Neural cell (in vitro differentiated cells): ENCODE measurements around the gene FASTKD1. TPM values are rescaled to one million over a fixed set of nuclear protein-coding genes. Genes with fewer than 3 reads are reported as not detected.

Source experiments
- H2AFZ ChIP-seq: fragments of 200-600, 300-800 bp; sonication (generic), shearing (Covaris generic); 2 replicates; pipeline ENCODE4 v1.6.0; 2014; ENCODE audit warnings: low read depth, mild to moderate bottlenecking, antibody characterized with exemption, low read length, moderate library complexity
- H3F3A ChIP-seq: fragments of 200-600 bp; shearing (Covaris generic); 2 replicates; pipeline ENCODE4 v1.6.1; 2016; ENCODE audit warnings: mild to moderate bottlenecking, moderate library complexity, mixed read lengths, antibody characterized with exemption, low read length; ENCODE audit not compliant: insufficient read depth, poor library complexity, severe bottlenecking
- H3K27ac ChIP-seq: fragments of 200-600, 300-800 bp; sonication (generic), shearing (Covaris generic); 2 replicates; pipeline ENCODE4 v1.5.1; 2014; ENCODE audit warnings: mild to moderate bottlenecking, low read length, moderate library complexity
- H3K27me3 ChIP-seq: fragments of 300-800, 200-600 bp; sonication (generic), shearing (Covaris generic); 2 replicates; pipeline ENCODE4 v1.6.0; 2014; ENCODE audit warnings: mild to moderate bottlenecking, low read depth, low read length, moderate library complexity; ENCODE audit not compliant: insufficient read depth
- H3K36me3 ChIP-seq: fragments of 300-800, 200-600 bp; sonication (generic), shearing (Covaris generic); 2 replicates; pipeline ENCODE4 v1.5.1; 2014; ENCODE audit warnings: mild to moderate bottlenecking, antibody characterized with exemption, low read length, moderate library complexity; ENCODE audit not compliant: insufficient read depth
- H3K4me2 ChIP-seq: fragments of 300-800, 200-600 bp; sonication (generic), shearing (Covaris generic); 2 replicates; pipeline ENCODE4 v1.6.0; 2014; ENCODE audit warnings: mild to moderate bottlenecking, low read length
- H3K4me3 ChIP-seq: fragments of 300-800, 200-600 bp; sonication (generic), shearing (Covaris generic); 2 replicates; pipeline ENCODE4 v1.5.1; 2014; ENCODE audit warnings: mild to moderate bottlenecking, low read length, moderate library complexity
- H3K79me2 ChIP-seq: fragments of 200-600 bp; shearing (Covaris generic); replicated peaks from 2 replicates; pipeline ENCODE4 v1.6.0; 2014; ENCODE audit warnings: mild to moderate bottlenecking, low read length, moderate library complexity; ENCODE audit not compliant: insufficient read depth
- H3K9ac ChIP-seq: fragments of 300-800, 200-600 bp; sonication (generic), shearing (Covaris generic); 2 replicates; pipeline ENCODE4 v1.6.1; 2016; ENCODE audit warnings: mild to moderate bottlenecking, low read length, mixed read lengths
- H3K9me2 ChIP-seq: fragments of 200-600 bp; shearing (Covaris generic); 2 replicates; pipeline ENCODE4 v1.6.1; 2016; ENCODE audit warnings: mild to moderate bottlenecking, low read length, mixed read lengths; ENCODE audit not compliant: insufficient read depth
- H3K9me3 ChIP-seq: fragments of 200-600, 300-800 bp; sonication (generic), shearing (Covaris generic); 2 replicates; pipeline ENCODE4 v1.6.1; 2016; ENCODE audit warnings: mild to moderate bottlenecking, mixed run types, low read length, moderate library complexity, mixed read lengths
- H4K20me1 ChIP-seq: fragments of 200-600 bp; shearing (Covaris generic); 2 replicates; pipeline ENCODE4 v1.6.1; 2016; ENCODE audit warnings: mild to moderate bottlenecking, mixed run types; ENCODE audit not compliant: insufficient read depth
- CTCF ChIP-seq: fragments of 450-650 bp; IDR thresholded peaks from 2 replicates; pipeline ENCODE4 v1.5.1; 2014; ENCODE audit warnings: antibody characterized with exemption, mild to moderate bottlenecking, moderate library complexity; ENCODE audit not compliant: poor library complexity, severe bottlenecking
- EP300 ChIP-seq: fragments of 450-650 bp; conservative IDR thresholded peaks from 2 replicates; pipeline ENCODE4 v1.6.1; 2014; ENCODE audit warnings: antibody characterized with exemption, mild to moderate bottlenecking, moderate library complexity; ENCODE audit not compliant: poor library complexity, severe bottlenecking
- EZH2 ChIP-seq: fragments of 200-600, 300-800 bp; shearing (Covaris generic), sonication (generic); IDR thresholded peaks from 2 replicates; pipeline ENCODE4 v1.6.1; 2014; ENCODE audit warnings: antibody characterized with exemption, low read length, borderline replicate concordance, mild to moderate bottlenecking; ENCODE audit not compliant: insufficient read depth, poor library complexity, severe bottlenecking
- MXI1 ChIP-seq: fragments of 450-650 bp; conservative IDR thresholded peaks from 2 replicates; pipeline ENCODE4 v1.6.1; 2014; ENCODE audit warnings: antibody characterized with exemption, mild to moderate bottlenecking; ENCODE audit not compliant: poor library complexity, severe bottlenecking
- POLR2AphosphoS5 ChIP-seq: IDR thresholded peaks from 2 replicates; pipeline ENCODE4 v1.6.1; 2012
- RAD21 ChIP-seq: fragments of 450-650 bp; conservative IDR thresholded peaks from 2 replicates; pipeline ENCODE4 v1.6.1; 2014; ENCODE audit warnings: antibody characterized with exemption, mild to moderate bottlenecking, moderate library complexity
- REST ChIP-seq: IDR thresholded peaks from 2 replicates; pipeline ENCODE4 v1.6.1; 2012; ENCODE audit warnings: borderline replicate concordance
- SMC3 ChIP-seq: fragments of 450-650 bp; conservative IDR thresholded peaks from 2 replicates; pipeline ENCODE4 v1.6.1; 2014; ENCODE audit warnings: antibody characterized with exemption, mild to moderate bottlenecking, moderate library complexity; ENCODE audit not compliant: poor library complexity
- TAF1 ChIP-seq: IDR thresholded peaks from 2 replicates; pipeline ENCODE4 v1.6.1; 2012; ENCODE audit warnings: low read depth
- polyA plus RNA-seq: library from polyadenylated mRNA; depleted of rRNA; stranded (reverse); fragments of >200 nt; gene quantifications from 2 replicates; pipeline ENCODE4 v1.2.3, GENCODE V29; 2014

The FASTKD1 gene
- polyA plus RNA-seq, 1 donor from 2014 or later = 50.3 TPM

GRCh38 chr2:169623235-169623634 is 49.6 kb upstream of the FASTKD1 start:
- H3K27ac ChIP-seq = no peak overlapping the region
- H3K36me3 ChIP-seq = no peaks in the 10 kb centered on the region
- no peak overlapping the region for H3K4me2 ChIP-seq
- H2AFZ ChIP-seq = no peak overlapping the region
- TF ChIP-seq POLR2AphosphoS5 (no peak), RAD21 (no peak), MXI1 (no peak), SMC3 (no peak), EZH2 (no peak), CTCF (no peak), EP300 (no peak), TAF1 (no peak), REST (no peak)
- no peak overlapping the region for H3K4me3 ChIP-seq
- no peaks in the 10 kb centered on the region for H3F3A ChIP-seq
- no peaks in the 10 kb centered on the region for H4K20me1 ChIP-seq
- H3K9me2 ChIP-seq = no peaks in the 10 kb centered on the region
- H3K27me3 ChIP-seq = no peaks in the 10 kb centered on the region
- no peak overlapping the region for H3K9ac ChIP-seq
- no peaks in the 10 kb centered on the region for H3K79me2 ChIP-seq
- no peaks in the 10 kb centered on the region for H3K9me3 ChIP-seq

- H3K27me3 ChIP-seq = no peaks in the 10 kb centered on the region
- H3F3A ChIP-seq = no peaks in the 10 kb centered on the region
- no peaks in the 10 kb centered on the region for H3K9me2 ChIP-seq
- no peak overlapping the region for H3K4me2 ChIP-seq
- H3K36me3 ChIP-seq = no peaks in the 10 kb centered on the region
- TF ChIP-seq CTCF (no peak), POLR2AphosphoS5 (no peak), RAD21 (no peak), EP300 (no peak), MXI1 (no peak), SMC3 (no peak), EZH2 (no peak), REST (no peak), TAF1 (no peak)
- H2AFZ ChIP-seq = no peak overlapping the region
- no peak overlapping the region for H3K27ac ChIP-seq
- H4K20me1 ChIP-seq = no peaks in the 10 kb centered on the region
- no peaks in the 10 kb centered on the region for H3K79me2 ChIP-seq
- H3K9me3 ChIP-seq = no peaks in the 10 kb centered on the region
- H3K9ac ChIP-seq = no peak overlapping the region
- no peak overlapping the region for H3K4me3 ChIP-seq
Measured at GRCh38 chr2:169620509-169620908, 46.8 kb upstream of the FASTKD1 start.
